Fibroblast of mammary gland (primary cell): ENCODE results near the gene ZBTB34.
"Not testable (repeated sequence)": the region's sequence is repeated elsewhere in the genome, so short reads cannot be mapped to it uniquely, and the experiment has no call there.

ENCODE experiments used
- DNase-seq: peaks from one replicate; pipeline ENCODE4 v3.0.0-alpha.2; 2010; ENCODE audit warnings: low read depth
- H3K4me3 ChIP-seq: 2 replicates; pipeline ENCODE4 v1.5.1; 2011; ENCODE audit warnings: low read depth, mild to moderate bottlenecking, low read length, moderate library complexity; ENCODE audit not compliant: control insufficient read depth
- TF ChIP-seq, protein P1 (sequence below): conservative IDR thresholded peaks from 2 replicates; pipeline ENCODE4 v1.5.1; 2011; ENCODE audit warnings: low read depth, low read length, inconsistent platforms; ENCODE audit not compliant: control insufficient read depth, insufficient read depth

Gene ZBTB34

GRCh38 chr9:126822873-126823272, 37.6 kb upstream of the ZBTB34 start:
- DNase-seq, result no peak
- TF ChIP-seq, protein P1, sequence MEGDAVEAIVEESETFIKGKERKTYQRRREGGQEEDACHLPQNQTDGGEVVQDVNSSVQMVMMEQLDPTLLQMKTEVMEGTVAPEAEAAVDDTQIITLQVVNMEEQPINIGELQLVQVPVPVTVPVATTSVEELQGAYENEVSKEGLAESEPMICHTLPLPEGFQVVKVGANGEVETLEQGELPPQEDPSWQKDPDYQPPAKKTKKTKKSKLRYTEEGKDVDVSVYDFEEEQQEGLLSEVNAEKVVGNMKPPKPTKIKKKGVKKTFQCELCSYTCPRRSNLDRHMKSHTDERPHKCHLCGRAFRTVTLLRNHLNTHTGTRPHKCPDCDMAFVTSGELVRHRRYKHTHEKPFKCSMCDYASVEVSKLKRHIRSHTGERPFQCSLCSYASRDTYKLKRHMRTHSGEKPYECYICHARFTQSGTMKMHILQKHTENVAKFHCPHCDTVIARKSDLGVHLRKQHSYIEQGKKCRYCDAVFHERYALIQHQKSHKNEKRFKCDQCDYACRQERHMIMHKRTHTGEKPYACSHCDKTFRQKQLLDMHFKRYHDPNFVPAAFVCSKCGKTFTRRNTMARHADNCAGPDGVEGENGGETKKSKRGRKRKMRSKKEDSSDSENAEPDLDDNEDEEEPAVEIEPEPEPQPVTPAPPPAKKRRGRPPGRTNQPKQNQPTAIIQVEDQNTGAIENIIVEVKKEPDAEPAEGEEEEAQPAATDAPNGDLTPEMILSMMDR, result no peak

DNA sequence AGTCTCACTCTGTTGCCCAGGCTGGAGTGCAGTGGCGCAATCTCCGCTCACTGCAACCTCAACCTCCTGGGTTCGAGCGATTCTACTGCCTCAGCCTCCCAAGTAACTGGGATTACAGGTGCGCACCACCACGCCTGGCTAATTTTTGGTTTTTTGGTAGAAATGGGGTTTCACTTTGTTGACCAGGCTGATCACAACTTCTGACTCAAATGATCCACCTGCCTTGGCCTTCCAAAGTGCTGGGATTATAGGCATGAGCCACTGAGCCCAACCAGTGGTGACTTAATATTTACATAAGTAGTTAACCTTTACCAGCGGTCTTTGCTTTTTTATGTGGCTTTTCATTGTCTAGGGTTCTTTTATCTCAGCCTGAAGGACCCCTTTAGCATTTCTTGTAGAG, 36.4 kb upstream of the ZBTB34 start:
- not testable (repeated sequence) for DNase-seq, H3K4me3 ChIP-seq

More at GRCh38 chr9:126822873-126823272, 37.6 kb upstream of the ZBTB34 start:
- H3K4me3 ChIP-seq, result no peak overlapping the region

GRCh38 chr9:126827227-126827626, 33.2 kb upstream of the ZBTB34 start:
- no peak for DNase-seq

GRCh38 chr9:126829035-126829434, 31.4 kb upstream of the ZBTB34 start:
- TF ChIP-seq, protein P1, result no peak
- DNase-seq, result no peak

More at GRCh38 chr9:126827227-126827626, 33.2 kb upstream of the ZBTB34 start:
- TF ChIP-seq, protein P1, result no peak
- no peak overlapping the region for H3K4me3 ChIP-seq

DNA sequence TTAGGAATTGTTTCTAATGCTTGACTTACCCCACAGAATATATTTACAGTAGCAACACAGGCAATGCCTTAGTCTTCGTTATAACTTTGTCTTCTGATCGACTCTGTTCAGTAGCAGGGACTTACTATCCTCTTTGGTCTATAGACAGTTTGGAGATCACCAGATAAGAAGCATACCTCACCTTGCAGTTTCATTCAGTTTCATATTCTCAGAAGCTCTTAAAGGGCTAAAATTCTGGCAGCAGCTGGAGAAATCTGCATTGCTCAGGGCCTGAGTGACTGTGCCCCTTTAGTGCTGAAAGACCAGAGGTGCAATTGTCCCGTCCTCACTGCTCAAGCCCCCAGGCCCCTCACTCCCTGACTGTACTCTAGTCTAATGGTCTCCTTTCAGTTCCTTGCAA, 29.6 kb upstream of the ZBTB34 start:
- DNase-seq, result no peak
- TF ChIP-seq, protein P1, result no peak
- no peak overlapping the region for H3K4me3 ChIP-seq

More at GRCh38 chr9:126829035-126829434, 31.4 kb upstream of the ZBTB34 start:
- H3K4me3 ChIP-seq, result no peak overlapping the region

GRCh38 chr9:126832440-126832839, 28.0 kb upstream of the ZBTB34 start:
- H3K4me3 ChIP-seq, result no peak overlapping the region
- DNase-seq, result no peak
- TF ChIP-seq, protein P1, result no peak

GRCh38 chr9:126833020-126833419, 27.4 kb upstream of the ZBTB34 start:
- no peak for DNase-seq
- TF ChIP-seq, protein P1, result no peak
- H3K4me3 ChIP-seq, result no peak overlapping the region
